SK-N-SH treated with all-trans-retinoic acid at 6 μM for 48 hours (cell line): ENCODE data around the gene AP3B1.

Experiments
- PATZ1 ChIP-seq: fragments of 250-450 bp; sonication (Bioruptor Pico); IDR thresholded peaks from 2 replicates; pipeline ENCODE4 v1.8.0; 2020; ENCODE audit warnings: mild to moderate bottlenecking, moderate library complexity, borderline replicate concordance
- TF ChIP-seq, protein P1 (sequence below): fragments of 250-450 bp; sonication (Bioruptor Pico); IDR thresholded peaks from 2 replicates; pipeline ENCODE4 v1.5.1; 2020; ENCODE audit warnings: low read depth, mild to moderate bottlenecking, moderate library complexity

DNA sequence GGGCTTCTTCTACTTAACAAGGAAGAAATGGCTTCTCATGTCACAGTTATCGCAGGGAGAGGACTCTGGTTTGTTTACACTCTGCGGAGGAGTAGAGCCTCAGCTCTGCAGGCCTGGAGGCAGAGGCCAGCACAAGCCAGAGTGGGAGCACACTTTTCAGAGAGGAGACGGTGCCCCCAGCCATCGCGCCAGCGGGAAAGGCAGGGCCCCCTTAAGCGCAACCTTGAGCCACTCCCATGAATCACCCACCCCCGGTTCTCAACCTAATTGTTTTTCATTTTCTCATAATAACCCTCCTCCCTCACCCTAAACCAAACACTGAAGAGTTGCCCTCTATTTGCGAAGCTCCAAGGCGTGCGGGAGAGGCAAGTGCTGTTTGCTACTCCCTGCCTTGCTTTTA, 309.9 kb downstream of the AP3B1 start:
- TF ChIP-seq, protein P1, sequence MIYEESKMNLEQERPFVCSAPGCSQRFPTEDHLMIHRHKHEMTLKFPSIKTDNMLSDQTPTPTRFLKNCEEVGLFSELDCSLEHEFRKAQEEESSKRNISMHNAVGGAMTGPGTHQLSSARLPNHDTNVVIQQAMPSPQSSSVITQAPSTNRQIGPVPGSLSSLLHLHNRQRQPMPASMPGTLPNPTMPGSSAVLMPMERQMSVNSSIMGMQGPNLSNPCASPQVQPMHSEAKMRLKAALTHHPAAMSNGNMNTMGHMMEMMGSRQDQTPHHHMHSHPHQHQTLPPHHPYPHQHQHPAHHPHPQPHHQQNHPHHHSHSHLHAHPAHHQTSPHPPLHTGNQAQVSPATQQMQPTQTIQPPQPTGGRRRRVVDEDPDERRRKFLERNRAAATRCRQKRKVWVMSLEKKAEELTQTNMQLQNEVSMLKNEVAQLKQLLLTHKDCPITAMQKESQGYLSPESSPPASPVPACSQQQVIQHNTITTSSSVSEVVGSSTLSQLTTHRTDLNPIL: no peak
- TF ChIP-seq PATZ1: no peak
